HUDEP-2 (cell line): ENCODE results near the gene FOCAD.

Source experiments
- DNase-seq, 76 experiments: peaks; one replicate each; lab custom pipeline; 2025; ENCODE audit not compliant: unreplicated experiment in 76 of 76; lab: John Stamatoyannopoulos, UW

Gene FOCAD

DNA sequence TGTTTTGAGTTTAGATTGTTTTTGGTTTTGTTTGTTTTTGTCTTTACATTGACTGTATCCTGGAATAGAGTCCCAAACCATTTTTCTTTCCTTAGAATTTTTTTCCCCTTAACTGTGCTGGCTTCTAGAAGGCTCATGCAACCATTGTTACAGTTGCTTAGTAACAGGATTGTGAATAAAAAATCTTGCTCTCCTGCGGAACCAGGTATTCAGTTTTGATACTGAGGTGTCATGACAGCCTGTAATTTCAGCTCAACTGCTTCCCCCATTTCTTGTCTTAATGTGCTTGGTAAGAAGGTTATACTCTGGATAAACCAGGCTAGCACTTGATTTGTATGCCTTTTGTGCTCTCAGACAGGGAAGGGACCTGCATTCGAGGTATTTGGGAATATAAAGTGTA, 42.1 kb downstream of the FOCAD start:
- no peak for DNase-seq

DNA sequence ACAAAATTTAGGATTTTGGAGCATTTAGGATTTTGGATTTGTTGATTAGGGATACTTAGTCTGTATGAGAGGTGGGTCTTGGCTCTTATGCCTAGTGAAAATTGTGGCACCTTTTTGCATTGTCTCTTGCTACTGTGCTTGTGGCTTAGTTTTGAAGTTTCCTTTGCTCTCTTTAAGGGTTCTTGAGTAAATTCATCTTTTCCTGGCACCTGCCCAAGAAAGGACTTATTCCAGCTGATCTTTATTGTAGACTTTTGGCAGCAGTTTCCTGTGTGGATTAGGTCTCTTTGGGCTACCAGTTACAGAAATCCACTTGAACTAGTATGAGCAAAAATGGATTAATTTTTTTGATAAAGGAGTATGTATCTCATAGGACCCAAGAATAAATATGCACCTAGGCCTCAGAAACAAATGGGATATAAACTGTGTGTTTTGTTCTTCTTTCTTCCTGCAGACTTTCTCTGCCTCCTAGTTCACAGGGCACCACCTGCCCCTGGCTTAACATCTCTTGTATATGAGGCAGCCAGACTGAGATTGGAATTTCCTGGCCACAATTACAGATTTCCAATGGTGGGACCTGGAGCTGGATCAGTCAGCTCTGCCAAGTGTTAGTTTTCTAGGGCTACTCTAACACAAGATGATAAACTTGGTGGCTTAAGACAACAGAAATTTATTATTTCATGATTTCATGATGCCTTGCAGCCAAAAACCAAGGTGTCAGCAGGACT, 44.6 kb downstream of the FOCAD start:
- DNase-seq = peak in 11 of 76 experiments; percentile 1 to 41 (median 13)

DNA sequence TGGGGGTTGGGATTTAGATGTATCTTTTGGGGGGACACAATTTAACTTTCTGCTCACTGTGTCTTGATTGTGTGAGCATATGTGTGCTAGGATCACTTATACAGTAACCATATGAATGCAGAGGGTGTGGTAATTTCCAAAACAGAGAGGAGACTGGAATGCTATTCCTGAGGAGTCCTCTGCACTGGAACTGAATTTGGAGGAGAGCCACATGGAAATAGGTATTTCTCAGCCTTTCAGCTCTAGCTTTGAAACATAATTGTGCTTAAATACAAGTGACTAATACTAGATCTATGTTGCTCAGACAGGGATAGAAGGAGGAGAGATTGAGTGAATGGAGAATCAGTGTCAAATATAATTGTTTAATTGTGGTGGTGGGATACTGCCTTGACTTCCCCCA, 45.5 kb downstream of the FOCAD start:
- no peak for DNase-seq

DNA sequence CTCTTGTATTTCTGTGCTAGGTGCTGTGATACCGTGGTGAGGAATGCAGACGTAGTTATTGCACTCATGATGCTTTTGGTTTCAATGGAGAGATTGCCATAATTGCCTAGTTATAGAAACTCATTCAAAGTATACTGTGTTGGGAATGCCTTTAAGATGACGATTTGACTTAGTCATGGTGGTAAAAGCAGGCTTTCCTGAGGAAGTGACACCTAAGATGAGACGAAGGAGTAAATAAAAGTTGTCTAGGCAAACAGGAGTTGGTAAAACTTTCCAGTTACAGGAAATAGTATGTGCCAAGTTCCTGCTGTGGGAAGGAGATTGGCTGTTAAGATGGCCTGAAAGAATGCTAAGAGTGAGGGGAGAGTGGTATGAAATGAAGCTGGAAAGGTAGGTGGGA, 48.1 kb downstream of the FOCAD start:
- no peak for DNase-seq

DNA sequence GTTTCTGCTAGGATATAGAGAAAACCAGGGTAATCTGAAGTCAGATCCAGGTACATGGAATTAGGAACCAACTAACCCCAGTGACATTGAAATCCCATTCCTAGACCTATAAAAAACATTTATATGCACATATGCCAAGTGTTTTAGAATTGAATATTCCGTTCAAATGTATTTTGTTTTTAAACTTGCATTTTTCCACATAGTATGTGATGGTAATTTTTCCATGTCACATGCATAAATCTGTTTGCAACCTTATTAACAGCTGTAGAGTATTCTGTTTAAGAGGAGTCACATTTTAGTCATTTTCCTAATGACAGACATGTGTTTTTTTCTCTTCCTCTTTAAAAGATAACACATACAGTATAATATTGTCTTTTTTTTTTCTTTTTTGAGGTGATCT, 50.2 kb downstream of the FOCAD start:
- no peak for DNase-seq

DNA sequence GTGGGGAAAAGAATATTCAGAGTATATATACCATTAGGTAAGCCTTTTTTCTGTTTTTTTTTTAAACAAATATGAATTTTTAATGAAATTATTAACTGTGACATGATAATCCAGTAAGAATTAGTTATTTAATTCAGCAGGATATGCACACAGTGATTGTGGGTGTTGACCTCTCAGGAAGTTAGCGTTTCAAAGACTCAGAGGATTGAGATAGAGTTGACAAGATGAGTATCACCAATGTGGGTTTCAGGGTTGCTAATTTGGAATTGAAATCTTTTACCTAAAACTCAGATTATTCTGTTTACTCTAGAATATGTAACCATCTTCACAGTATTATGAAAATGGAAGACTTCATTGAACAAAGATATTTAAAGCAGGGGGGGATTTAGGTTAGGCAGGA, 56.2 kb downstream of the FOCAD start:
- DNase-seq = no peak

DNA sequence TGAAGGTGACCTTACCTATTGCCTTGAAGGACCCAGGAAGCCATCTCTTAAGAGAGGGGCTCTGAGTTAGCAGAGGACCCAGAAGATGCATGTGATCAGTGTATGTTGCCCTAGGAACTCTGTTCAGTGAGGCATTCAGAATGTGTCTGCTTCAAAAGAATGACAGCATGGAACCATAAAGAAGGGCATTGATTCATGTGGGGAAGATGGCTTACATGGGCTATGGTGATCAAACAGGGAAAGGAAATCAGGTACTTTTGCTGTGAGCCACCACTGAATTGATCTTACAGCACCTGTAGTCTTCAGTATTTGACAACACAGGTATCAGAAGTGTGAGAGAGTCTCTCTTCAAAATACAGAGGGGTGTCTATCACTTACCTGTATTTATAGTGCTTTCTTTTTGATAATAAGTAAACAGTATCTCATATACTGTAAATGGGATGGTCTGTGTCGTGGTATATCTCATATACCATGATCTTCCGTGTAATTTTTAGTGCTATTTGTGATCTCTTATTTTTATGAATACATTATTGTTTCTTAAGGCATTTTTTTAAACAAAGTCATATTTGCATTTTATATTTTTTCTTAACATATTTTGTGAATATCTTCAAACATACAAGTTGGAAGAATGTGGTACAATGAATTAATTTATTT, 57.0 kb downstream of the FOCAD start:
- DNase-seq = peak in 2 of 76 experiments; percentile 4

DNA sequence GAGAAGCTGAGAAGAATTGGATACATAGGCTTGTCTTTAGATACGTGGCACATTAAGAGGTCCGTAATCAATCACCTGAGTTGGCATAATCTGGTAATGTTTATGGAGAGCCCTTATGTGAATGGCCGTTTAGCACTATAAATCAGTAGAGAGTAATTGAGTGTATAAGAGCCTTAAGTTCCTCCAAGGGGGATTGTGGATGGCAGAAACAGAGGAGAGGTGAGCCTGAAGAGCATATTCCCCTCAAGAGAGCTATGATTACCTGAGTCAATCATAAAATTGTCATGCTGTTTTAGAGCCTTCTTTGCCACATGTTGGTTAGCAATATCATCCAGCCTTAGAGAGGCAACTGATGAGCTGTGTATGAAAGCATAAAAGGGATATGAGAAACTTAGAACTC, 58.8 kb downstream of the FOCAD start:
- DNase-seq = no peak

DNA sequence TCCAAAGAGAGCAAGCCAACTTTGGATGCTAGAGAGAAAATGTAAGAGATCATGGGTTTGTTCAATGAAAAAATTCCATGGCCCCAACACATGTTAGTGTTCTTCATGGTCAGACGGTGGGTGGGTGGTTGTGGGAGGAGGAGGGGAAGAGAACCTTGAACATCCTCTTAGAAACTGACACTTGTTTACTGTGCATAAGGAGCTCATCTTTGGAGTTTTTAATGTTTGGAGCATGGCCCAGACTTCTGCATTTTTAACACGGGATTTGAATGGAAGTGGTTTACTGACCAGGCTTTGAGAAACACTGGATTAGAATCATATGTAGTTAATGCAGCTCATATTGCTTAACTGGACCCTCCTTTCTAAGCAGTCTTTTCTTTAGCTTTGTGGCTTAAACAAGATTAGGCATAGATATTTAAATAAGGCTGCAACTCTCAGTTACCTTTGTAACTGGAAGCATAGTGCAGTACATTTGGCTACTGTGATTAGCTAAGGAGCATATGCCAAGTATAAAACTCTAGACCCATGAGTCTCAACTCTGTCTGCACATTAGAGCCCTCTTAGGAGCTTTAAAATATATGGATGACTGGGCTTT, 60.1 kb downstream of the FOCAD start:
- DNase-seq = no peak

DNA sequence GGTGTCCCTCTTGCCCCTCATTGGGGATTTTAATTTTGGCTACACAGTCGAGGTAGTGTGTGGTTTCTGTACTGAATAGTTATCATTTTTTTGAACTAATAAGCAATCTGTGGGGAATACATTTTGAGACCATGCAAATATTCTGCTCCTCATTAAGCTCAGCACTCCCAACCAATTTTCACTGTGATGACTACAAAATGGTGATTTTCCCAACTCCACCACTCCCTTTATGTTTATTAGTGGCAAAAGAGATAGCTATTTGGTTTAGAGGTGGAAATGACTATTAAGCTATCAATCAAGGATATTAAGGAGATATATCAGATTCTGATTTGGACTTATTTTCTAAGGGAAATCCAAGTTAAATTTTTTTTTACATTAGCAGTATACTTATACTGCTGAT, 62.9 kb downstream of the FOCAD start:
- no peak for DNase-seq

DNA sequence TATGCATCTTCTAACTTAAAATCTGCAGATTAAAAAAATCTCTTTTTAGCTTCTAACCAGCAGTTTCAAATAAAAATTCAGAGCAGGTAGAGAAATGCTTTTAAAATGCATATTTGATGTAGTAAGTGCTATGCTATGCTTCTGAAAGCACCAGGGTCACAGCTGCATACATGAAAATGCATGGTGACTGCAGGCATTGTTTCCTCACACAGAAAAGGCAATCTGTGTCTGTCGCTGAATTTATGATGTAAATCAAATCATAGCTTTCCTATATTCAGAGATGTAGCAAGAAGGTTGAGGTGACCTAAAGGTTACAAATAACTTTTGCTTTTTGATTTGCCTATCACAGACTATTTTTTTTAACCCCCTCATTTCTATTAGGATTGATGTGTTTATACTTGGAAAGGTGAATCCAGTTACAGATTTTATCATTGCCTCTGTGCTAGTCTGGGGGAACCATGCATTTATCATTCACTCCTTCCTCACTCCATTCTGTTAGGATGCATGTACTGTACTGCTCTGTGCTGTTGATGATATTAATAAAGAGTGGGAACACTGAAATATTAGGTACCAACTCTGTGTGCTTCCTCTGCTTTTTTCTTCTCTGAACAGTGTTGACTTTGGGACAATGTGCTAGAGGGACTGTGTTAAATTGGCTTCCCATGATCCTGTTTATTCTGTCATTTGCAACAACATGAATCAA, 65.6 kb downstream of the FOCAD start:
- DNase-seq = no peak

DNA sequence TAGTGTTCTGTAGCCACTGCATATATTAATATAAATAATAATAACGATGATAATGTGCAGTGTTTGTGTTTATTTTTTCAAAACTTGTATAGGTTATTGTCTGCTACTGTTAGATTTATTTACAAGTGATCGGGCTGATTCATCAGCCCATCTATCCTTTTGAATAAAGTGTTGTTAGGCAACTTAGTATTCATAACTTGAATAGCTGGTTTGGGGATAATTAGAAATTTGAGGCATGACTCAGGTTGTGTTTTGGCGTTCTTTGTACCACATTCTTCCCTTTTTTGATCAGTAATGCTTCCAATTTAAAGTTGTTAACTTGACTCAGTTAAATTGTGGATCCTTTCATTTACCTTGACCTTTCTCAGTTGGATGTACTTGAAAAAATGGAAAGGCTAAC, 69.7 kb downstream of the FOCAD start:
- DNase-seq = no peak

DNA sequence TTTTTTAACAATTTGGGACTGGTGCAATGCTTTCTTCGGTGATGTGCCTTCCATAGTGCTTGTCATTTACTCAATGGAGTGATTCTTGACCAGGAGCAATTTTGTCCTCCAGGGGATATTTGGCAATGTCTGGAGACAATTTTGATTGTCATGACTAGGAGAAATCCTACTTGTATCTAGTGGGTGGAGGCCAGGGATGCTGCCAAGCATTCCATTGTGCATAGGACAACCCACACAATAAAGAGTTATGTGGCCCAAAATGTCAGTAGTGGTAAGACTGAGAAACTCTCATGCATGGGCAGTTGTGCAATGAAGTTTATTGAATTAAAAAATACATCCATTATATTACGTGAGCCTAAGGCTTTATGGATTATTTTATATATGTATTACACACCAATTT, 70.5 kb downstream of the FOCAD start:
- DNase-seq = no peak

DNA sequence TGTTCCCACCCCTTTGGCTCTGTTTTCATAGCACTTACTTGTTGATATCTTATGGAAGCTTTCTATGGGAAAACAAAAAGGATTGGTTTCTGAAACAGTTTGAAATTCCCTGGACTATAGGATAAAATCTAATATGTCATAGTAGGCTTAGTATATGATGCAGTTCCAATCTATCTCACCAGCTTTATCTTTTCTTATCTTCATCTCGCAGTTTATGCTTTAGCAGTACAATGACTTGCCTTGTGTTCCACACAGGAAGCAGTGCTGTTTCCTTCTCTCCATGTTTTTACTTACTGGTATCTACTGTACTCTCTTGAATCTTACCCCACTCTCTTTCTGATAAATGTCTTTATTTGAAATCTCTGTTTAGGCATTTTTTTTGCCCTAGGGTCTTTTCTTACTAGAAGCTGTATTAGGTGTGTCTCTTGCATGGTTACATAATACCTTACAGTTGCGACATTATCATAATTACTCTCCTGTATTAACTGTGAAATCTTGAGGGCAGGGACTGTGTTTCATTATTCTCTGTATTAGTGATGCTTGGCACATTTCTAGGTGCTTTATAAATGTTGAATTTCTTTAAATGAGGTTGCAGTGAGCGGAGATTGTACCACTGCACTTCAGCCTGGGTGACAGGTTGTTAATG, 76.3 kb downstream of the FOCAD start:
- peak in 1 of 76 experiments; percentile 4 for DNase-seq

DNA sequence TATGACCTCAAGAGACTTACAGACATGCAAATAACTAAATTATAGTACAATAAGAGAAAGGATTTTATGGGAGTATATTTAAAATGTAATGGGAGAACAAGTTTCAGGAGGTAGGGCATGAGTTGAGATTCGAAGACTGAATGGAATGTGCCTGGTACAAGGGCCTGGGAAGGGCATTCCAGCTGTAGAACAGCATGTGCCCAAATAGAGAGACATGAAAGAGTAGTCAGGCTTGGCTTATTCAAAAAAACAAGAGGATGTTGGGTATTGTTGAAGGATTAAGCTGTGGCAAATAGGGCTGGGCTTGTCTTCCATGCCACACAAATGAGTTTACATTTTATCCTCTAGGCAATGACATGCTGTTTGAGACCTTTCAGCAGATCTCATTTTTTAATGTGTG, 86.9 kb downstream of the FOCAD start:
- DNase-seq = no peak

DNA sequence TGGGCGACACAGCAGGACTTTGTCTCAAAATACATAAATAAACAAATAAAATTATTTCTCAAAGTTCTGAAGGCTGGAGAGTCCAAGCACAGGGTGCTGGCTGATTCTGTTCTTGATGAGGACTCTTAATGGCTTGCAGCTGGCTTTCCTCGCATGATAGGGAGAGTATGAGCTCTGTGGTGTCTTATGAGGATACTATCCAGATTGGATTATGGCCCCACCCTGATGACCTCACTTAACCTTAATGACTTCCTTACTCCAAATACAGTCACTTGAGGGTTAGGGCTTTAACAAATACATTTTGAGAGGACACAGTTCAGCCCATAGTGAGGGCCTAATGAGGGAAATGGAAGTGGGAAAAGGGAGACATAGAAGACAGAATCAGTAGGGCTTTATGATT, 87.7 kb downstream of the FOCAD start:
- DNase-seq = no peak

DNA sequence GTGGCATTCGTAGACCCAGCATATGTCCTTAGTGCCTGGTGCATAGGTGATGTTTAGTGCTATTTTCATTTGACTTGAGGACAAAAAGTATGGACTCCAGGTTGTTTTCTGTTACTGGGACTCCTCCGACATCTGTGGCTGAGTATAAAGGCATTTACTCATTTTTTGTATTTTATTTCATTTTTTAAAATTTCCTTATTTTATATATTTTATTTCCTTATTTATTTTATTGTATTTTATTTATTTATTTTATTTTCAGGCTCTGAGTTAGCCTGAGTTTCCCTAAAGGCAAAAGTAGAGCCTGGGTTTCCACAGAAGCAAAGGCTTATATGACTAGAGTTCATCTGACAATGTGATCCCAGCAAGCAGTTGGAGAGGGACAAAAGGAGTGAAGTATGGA, 91.6 kb downstream of the FOCAD start:
- no peak for DNase-seq

DNA sequence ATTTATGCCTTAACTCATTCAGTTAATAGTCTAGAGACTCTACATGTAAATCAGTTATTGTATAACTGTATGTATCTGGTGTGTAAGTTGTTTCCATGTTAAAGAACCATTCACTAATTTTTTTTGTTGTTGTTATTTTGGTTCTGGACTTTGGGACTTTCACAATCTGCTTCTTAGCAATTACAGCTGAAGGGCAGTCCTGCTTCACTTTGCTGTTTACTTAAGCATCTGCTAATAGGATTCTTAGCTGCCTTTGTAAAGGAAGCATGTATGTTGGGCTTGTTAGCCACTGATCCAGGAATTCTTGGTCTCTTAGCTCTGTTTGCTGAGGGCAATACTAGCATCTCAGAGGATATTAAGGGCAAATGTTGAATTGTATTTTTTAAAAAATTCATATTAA, 97.0 kb downstream of the FOCAD start:
- DNase-seq = no peak

DNA sequence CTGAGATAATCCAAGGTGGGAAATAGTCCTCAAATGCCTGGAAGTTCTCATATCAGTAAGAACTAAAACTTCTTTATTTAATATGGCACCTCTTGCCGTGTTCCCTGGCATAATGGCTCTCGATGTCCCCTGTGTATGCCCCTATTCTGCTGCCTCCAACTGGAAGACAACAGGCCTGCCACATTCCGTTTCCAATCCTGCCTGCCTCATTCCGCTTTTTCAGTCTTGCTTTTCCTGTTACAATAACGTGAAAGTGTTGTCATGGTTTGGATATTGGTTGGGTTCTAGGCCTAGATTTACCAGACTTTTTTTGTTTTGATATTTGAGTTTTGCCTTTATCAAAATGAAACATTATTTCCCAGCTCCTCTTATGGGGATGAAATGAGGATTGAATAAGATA, 98.2 kb downstream of the FOCAD start:
- no peak for DNase-seq

DNA sequence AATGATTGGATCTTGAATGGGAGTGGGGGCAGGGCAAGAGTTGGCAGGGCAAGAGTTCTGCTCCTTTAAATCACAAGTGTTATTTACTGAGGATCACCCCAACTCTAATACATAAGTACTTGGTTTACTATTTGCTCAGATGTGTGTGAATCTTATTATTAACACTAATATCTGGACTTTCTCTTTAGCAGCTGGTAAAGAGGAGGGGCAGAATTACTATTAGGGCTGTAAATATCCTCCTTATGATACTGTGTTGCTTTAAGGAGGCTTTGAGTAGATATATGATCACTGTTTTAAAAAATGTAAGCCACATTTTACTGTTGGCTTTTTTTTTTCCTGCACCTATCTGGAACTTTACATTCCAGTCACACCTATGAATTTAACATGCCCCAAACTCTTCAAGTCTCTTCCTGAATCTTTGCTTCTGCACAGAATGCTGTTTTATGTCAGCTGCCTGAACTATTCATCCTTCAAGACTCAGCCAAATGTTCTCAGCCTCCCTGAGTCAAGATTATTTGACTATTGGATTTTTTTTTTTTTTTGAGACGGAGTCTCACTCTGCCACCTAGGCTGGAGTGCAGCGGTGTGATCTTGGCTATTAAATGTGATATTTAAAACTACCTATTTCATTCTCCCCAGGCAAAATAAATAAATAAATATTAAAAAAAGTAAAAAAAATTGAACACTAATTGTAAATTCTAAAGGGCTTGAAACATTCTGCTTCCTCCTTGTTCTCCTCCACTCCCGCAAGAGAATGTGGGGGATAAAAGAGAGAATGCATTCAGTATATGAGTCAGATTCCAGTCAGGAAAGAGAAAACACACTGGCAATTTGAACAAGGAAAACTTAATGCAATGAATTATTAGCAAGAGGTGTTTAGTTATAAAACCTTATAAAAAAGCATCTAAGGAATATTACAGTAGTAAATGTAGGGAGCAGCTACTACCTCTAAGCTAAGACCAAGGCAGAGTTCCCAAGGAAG, 99.3 kb downstream of the FOCAD start:
- no peak for DNase-seq
